KMS-11 (cell line): ENCODE measurements around the gene NHERF2.

Experiments used
- H2AFZ ChIP-seq: fragments of 200-600 bp; sonication (generic); 2 replicates; pipeline ENCODE4 v1.6.1; 2016; ENCODE audit warnings: antibody characterized with exemption, mixed run types, low read depth
- H3K27ac ChIP-seq: fragments of 200-600 bp; sonication (generic); 2 replicates; pipeline ENCODE4 v1.6.1; 2016; ENCODE audit warnings: mild to moderate bottlenecking, mixed run types
- H3K27me3 ChIP-seq: fragments of 200-600 bp; sonication (generic); 2 replicates; pipeline ENCODE4 v1.6.1; 2017; ENCODE audit warnings: mild to moderate bottlenecking, low read depth, mixed run types, moderate library complexity; ENCODE audit not compliant: insufficient read depth
- H3K36me3 ChIP-seq: fragments of 200-600 bp; sonication (generic); 2 replicates; pipeline ENCODE4 v1.6.1; 2017; ENCODE audit warnings: mild to moderate bottlenecking, mixed run types; ENCODE audit not compliant: insufficient read depth
- H3K4me1 ChIP-seq: fragments of 200-600 bp; sonication (generic); 2 replicates; pipeline ENCODE4 v1.6.1; 2016; ENCODE audit warnings: mild to moderate bottlenecking, low read depth, mixed run types; ENCODE audit not compliant: poor library complexity, severe bottlenecking
- H3K4me2 ChIP-seq: fragments of 200-600 bp; sonication (generic); 2 replicates; pipeline ENCODE4 v1.7.0; 2016; ENCODE audit warnings: mild to moderate bottlenecking, mixed run types
- H3K4me3 ChIP-seq: fragments of 200-600 bp; sonication (generic); IDR thresholded peaks from 2 replicates; pipeline ENCODE4 v1.6.1; 2017; ENCODE audit warnings: low read depth, low read length, mixed read lengths; ENCODE audit not compliant: insufficient read depth
- H3K79me2 ChIP-seq: fragments of 200-600 bp; sonication (generic); 2 replicates; pipeline ENCODE4 v1.6.1; 2016; ENCODE audit warnings: low read depth, mixed run types; ENCODE audit not compliant: insufficient read depth
- H3K9ac ChIP-seq: fragments of 200-600 bp; sonication (generic); 2 replicates; pipeline ENCODE4 v1.6.1; 2016; ENCODE audit warnings: mild to moderate bottlenecking, mixed run types
- H4K20me1 ChIP-seq: fragments of 200-600 bp; sonication (generic); 2 replicates; pipeline ENCODE4 v1.6.1; 2016; ENCODE audit warnings: mild to moderate bottlenecking, mixed run types; ENCODE audit not compliant: insufficient read depth
- CTCF ChIP-seq: fragments of 200-600 bp; sonication (generic); conservative IDR thresholded peaks from 2 replicates; pipeline ENCODE4 v1.6.1; 2017; ENCODE audit warnings: low read depth, mild to moderate bottlenecking, antibody characterized with exemption, low read length, moderate library complexity, mixed read lengths

The NHERF2 gene

GRCh38 chr16:1998852-1999801, 27.6 kb upstream of the NHERF2 start:
- no peaks in the 10 kb centered on the region for H4K20me1 ChIP-seq
- peaks cover 5% of the 10 kb centered on the region; the same call in 1 of the 2 replicates for H3K79me2 ChIP-seq
- no peak overlapping the region for H3K27ac ChIP-seq
- H3K4me3 ChIP-seq: no peak overlapping the region
- peaks cover 3% of the 10 kb centered on the region for H3K4me1 ChIP-seq
- H3K27me3 ChIP-seq: no peaks in the 10 kb centered on the region
- no peak for TF ChIP-seq CTCF
- H3K4me2 ChIP-seq: no peak overlapping the region
- H2AFZ ChIP-seq: no peak overlapping the region
- no peaks in the 10 kb centered on the region for H3K36me3 ChIP-seq
- no peak overlapping the region for H3K9ac ChIP-seq

- H3K36me3 ChIP-seq: no peaks in the 10 kb centered on the region
- H4K20me1 ChIP-seq: no peaks in the 10 kb centered on the region
- no peak overlapping the region for H3K4me2 ChIP-seq
- H2AFZ ChIP-seq: no peak overlapping the region
- no peaks in the 10 kb centered on the region for H3K27me3 ChIP-seq
- H3K9ac ChIP-seq: no peak overlapping the region
- peaks cover 3% of the 10 kb centered on the region for H3K4me1 ChIP-seq
- peaks cover 13% of the 10 kb centered on the region; the same call in 1 of the 2 replicates for H3K79me2 ChIP-seq
- TF ChIP-seq CTCF: no peak
- H3K4me3 ChIP-seq: no peak overlapping the region
- no peak overlapping the region for H3K27ac ChIP-seq
Measured at GRCh38 chr16:1999866-2000514, 26.7 kb upstream of the NHERF2 start.

GRCh38 chr16:2001035-2001434, 25.7 kb upstream of the NHERF2 start:
- no peak for TF ChIP-seq CTCF
- Histone ChIP-seq H3K4me1 (no peaks in the 10 kb centered on the region), H3K27me3 (no peaks in the 10 kb centered on the region), H4K20me1 (peaks cover 3% of the 10 kb centered on the region; the same call in 1 of the 2 replicates), H2AFZ (no peak overlapping the region), H3K4me2 (no peak overlapping the region), H3K4me3 (no peak overlapping the region), H3K9ac (no peak overlapping the region), H3K36me3 (no peaks in the 10 kb centered on the region), H3K27ac (no peak overlapping the region), H3K79me2 (peaks cover 23% of the 10 kb centered on the region)

GRCh38 chr16:2001456-2002355, 25.0 kb upstream of the NHERF2 start:
- Histone ChIP-seq H3K36me3 (no peaks in the 10 kb centered on the region), H4K20me1 (peaks cover 3% of the 10 kb centered on the region; the same call in 1 of the 2 replicates), H3K9ac (no peak overlapping the region), H3K4me2 (no peak overlapping the region), H3K4me3 (no peak overlapping the region), H3K27me3 (no peaks in the 10 kb centered on the region), H3K4me1 (no peaks in the 10 kb centered on the region), H3K27ac (no peak overlapping the region), H3K79me2 (peaks cover 29% of the 10 kb centered on the region), H2AFZ (no peak overlapping the region)
- no peak for TF ChIP-seq CTCF
